ENCODE results near the gene ATOH8.

- no peak for TF ChIP-seq CTCF (IDR thresholded peaks at IDR 0.05)
- TF ChIP-seq POLR2A (IDR thresholded peaks at IDR 0.05) = no peak
These were observed 26.7 kb downstream of the ATOH8 start for GRCh38 chr2:85780316-85781012.

Measured in esophagus squamous epithelium (tissue), 4 donors.